Activated T-cell treated with anti-CD3 and anti-CD28 coated beads, Interleukin-2, amount 50 U/mL, for 1 hour (primary cell): ENCODE data around the gene TCF15.
"Not testable (repeated sequence)": the region's sequence is repeated elsewhere in the genome, so short reads cannot be mapped to it uniquely, and the experiment has no call there.

Experiments
- DNase-seq: peaks from one replicate; pipeline ENCODE4 v3.0.0-alpha.2; 2020

TCF15 gene

GRCh38 chr20:642013-642397, 31.9 kb upstream of the TCF15 start:
- DNase-seq: not testable (repeated sequence)

- DNase-seq: no peak
Measured at GRCh38 chr20:641516-641875, 31.4 kb upstream of the TCF15 start.

GRCh38 chr20:640674-641515, 30.8 kb upstream of the TCF15 start:
- no peak for DNase-seq

GRCh38 chr20:638579-638978, 28.5 kb upstream of the TCF15 start:
- no peak for DNase-seq

GRCh38 chr20:637559-637958, 27.4 kb upstream of the TCF15 start:
- DNase-seq: no peak

- DNase-seq: no peak
Measured at GRCh38 chr20:635893-636338, 25.8 kb upstream of the TCF15 start.

GRCh38 chr20:635028-635892, 25.2 kb upstream of the TCF15 start:
- no peak for DNase-seq

- DNase-seq: no peak
Measured at GRCh38 chr20:634148-634925, 24.2 kb upstream of the TCF15 start.

- no peak for DNase-seq
Measured at GRCh38 chr20:631101-631500, 21.0 kb upstream of the TCF15 start.

GRCh38 chr20:626579-626978, 16.5 kb upstream of the TCF15 start:
- no peak for DNase-seq

GRCh38 chr20:625360-625932, 15.3 kb upstream of the TCF15 start:
- DNase-seq: no peak

- no peak for DNase-seq
Measured at GRCh38 chr20:623704-624103, 13.6 kb upstream of the TCF15 start.

- DNase-seq: no peak
Measured at GRCh38 chr20:623021-623420, 12.9 kb upstream of the TCF15 start.

GRCh38 chr20:622161-622560, 12.1 kb upstream of the TCF15 start:
- DNase-seq: no peak

GRCh38 chr20:621125-621756, 11.1 kb upstream of the TCF15 start:
- no peak for DNase-seq

- DNase-seq: no peak
Measured at GRCh38 chr20:620246-620645, 10.1 kb upstream of the TCF15 start.

- DNase-seq: no peak
Measured at GRCh38 chr20:618980-619379, 8.9 kb upstream of the TCF15 start.

- DNase-seq: no peak
Measured at GRCh38 chr20:617934-618690, 8.0 kb upstream of the TCF15 start.

GRCh38 chr20:615514-615913, 5.4 kb upstream of the TCF15 start:
- no peak for DNase-seq

GRCh38 chr20:611843-612185, 1.7 kb upstream of the TCF15 start:
- no peak for DNase-seq

- no peak for DNase-seq
Measured at GRCh38 chr20:611047-611842, 1.1 kb upstream of the TCF15 start.
